ENCODE results near the gene BORCS8. TPM values are rescaled to one million over a fixed set of nuclear protein-coding genes. Genes with fewer than 3 reads are reported as not detected.

The BORCS8 gene
- total and polyA plus RNA-seq, 5 donors from 2014 or later: 20.1 to 28.4 (median 22.8) TPM

DNA sequence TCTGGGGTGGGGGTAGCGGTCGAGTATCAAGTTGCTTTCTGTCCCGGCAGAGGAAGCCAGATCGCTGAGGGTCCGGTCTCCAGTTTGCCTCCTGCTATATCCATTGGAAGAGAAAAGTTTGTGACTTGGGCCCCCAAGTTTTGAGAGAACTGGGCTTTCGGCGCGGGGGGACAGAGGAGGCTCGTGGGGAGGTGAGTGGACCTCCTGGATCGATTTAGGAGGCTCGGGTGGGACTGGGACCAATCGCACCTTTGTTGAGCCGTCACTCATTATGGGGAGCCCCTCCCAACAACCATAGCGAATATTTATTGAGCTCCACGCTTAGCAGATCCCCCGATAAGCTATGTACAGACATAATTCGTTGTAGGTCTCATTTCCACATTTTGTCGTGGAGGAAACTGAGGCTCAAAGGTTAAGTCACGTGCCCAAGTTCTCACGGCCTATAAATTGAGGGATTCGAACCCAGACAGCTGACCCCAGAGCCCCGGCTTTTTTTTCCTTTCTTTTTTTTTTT lies 1.0 kb upstream of the BORCS8 start:
- Mint-ChIP-seq H3K36me3 (peaks cover 2% of the 10 kb centered on the region), H3K9me3 (no peaks in the 10 kb centered on the region), H3K4me3 (peak overlapping the region; percentile 97 to 100 (median 99)), H3K27ac (peak overlapping the region; percentile 99 to 100 (median 99)), H3K27me3 (no peaks in the 10 kb centered on the region), H3K4me1 (peaks cover 5 to 68% (median 27%) of the 10 kb centered on the region in 4 donors)
- Histone ChIP-seq H3K27me3 (ENCODE audit: control insufficient read depth, insufficient read depth, low read length) (no peaks in the 10 kb centered on the region), H3K4me3 (ENCODE audit: low read depth, low read length) (peak overlapping the region; percentile 90), H3K9me3 (ENCODE audit: control insufficient read depth in 2 of 2, low read length in 2 of 2) (no peaks in the 10 kb centered on the region), H3K36me3 (ENCODE audit: control insufficient read depth, insufficient read depth, low read length) (peaks cover 10% of the 10 kb centered on the region), H3K27ac (ENCODE audit: insufficient read depth, low read length, poor library complexity, severe bottlenecking) (peak overlapping the region; percentile 100), H3K4me1 (ENCODE audit: control insufficient read depth, insufficient read depth, low read length, poor library complexity, severe bottlenecking) (peaks cover 36% of the 10 kb centered on the region)
- ATAC-seq (ENCODE audit: low read depth in 2 of 2): no peak
- peak in 1 of 3 donors; percentile 51 for DNase-seq

DNA sequence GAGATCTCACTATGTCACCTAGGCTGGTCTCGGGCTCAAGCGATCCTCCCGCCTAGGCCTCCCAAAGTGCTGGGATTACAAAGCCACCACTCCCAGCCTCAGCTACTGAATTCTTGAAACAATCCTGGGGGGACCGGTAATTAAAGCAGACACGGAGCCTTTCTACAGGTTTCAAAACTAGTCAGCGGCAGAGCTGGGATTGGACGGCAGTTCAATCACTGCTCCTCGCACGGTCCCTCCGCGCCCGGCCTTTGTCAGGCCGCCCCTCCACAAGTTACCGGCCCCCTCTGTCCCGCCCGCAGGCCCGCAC lies 229 bp downstream of the BORCS8 start:
- Mint-ChIP-seq H3K9me3 (no peaks in the 10 kb centered on the region), H3K27me3 (no peaks in the 10 kb centered on the region), H3K4me1 (peaks cover 5 to 71% (median 29%) of the 10 kb centered on the region in 4 donors), H3K27ac (peak overlapping the region; percentile 99 to 100 (median 99)), H3K36me3 (peaks cover 3% of the 10 kb centered on the region), H3K4me3 (peak overlapping the region; percentile 97 to 100 (median 99))
- DNase-seq: no peak
- H3K4me1 ChIP-seq (ENCODE audit: control insufficient read depth, insufficient read depth, low read length, poor library complexity, severe bottlenecking): peaks cover 36% of the 10 kb centered on the region
- no peaks in the 10 kb centered on the region for H3K9me3 ChIP-seq (ENCODE audit: control insufficient read depth in 2 of 2, low read length in 2 of 2)
- H3K36me3 ChIP-seq (ENCODE audit: control insufficient read depth, insufficient read depth, low read length): peaks cover 8% of the 10 kb centered on the region
- H3K27me3 ChIP-seq (ENCODE audit: control insufficient read depth, insufficient read depth, low read length): no peaks in the 10 kb centered on the region
- ATAC-seq (ENCODE audit: low read depth in 2 of 2): no peak
- peak overlapping the region; percentile 100 for H3K27ac ChIP-seq (ENCODE audit: insufficient read depth, low read length, poor library complexity, severe bottlenecking)
- H3K4me3 ChIP-seq (ENCODE audit: low read depth, low read length): peak overlapping the region; percentile 87

DNA sequence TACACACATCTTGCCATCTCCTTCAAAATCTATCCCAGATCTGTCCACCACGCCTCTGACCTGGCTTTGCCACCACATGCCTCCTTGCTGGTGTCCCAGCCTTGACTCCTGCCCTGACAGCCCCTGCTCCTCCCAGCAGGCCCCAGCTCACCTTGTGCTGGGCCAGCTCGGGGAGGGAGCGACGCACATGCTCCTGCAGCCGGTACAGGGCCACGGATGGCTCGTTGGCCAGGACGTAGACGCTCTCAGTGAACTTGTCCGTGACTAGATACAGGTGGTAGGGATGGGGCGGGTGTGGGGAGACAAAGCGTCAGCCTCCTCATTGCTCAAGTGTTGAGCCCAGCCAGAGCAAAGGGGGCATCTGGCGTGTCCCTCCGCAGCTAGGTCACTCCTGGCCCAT lies 5.2 kb downstream of the BORCS8 start:
- H3K9me3 Mint-ChIP-seq: no peaks in the 10 kb centered on the region
- H3K4me1 ChIP-seq (ENCODE audit: control insufficient read depth, insufficient read depth, low read length, poor library complexity, severe bottlenecking): peaks cover 22% of the 10 kb centered on the region
- H3K9me3 ChIP-seq (ENCODE audit: control insufficient read depth in 2 of 2, low read length in 2 of 2): no peaks in the 10 kb centered on the region
- ATAC-seq (ENCODE audit: low read depth in 2 of 2) (no peak), DNase-seq (no peak)
- H3K27ac Mint-ChIP-seq: peak overlapping the region in 2 of 3 donors; percentile 11 to 44
- H3K36me3 Mint-ChIP-seq: peaks cover 16% of the 10 kb centered on the region
- H3K4me3 Mint-ChIP-seq: peak overlapping the region in 2 of 4 donors; percentile 68 to 75
- H3K27ac ChIP-seq (ENCODE audit: insufficient read depth, low read length, poor library complexity, severe bottlenecking): no peak overlapping the region
- peaks cover 16% of the 10 kb centered on the region for H3K36me3 ChIP-seq (ENCODE audit: control insufficient read depth, insufficient read depth, low read length)
- no peak overlapping the region for H3K4me3 ChIP-seq (ENCODE audit: low read depth, low read length)
- peaks cover 0 to 44% (median 25%) of the 10 kb centered on the region in 4 donors for H3K4me1 Mint-ChIP-seq
- no peaks in the 10 kb centered on the region for H3K27me3 ChIP-seq (ENCODE audit: control insufficient read depth, insufficient read depth, low read length)
- H3K27me3 Mint-ChIP-seq: no peaks in the 10 kb centered on the region

DNA sequence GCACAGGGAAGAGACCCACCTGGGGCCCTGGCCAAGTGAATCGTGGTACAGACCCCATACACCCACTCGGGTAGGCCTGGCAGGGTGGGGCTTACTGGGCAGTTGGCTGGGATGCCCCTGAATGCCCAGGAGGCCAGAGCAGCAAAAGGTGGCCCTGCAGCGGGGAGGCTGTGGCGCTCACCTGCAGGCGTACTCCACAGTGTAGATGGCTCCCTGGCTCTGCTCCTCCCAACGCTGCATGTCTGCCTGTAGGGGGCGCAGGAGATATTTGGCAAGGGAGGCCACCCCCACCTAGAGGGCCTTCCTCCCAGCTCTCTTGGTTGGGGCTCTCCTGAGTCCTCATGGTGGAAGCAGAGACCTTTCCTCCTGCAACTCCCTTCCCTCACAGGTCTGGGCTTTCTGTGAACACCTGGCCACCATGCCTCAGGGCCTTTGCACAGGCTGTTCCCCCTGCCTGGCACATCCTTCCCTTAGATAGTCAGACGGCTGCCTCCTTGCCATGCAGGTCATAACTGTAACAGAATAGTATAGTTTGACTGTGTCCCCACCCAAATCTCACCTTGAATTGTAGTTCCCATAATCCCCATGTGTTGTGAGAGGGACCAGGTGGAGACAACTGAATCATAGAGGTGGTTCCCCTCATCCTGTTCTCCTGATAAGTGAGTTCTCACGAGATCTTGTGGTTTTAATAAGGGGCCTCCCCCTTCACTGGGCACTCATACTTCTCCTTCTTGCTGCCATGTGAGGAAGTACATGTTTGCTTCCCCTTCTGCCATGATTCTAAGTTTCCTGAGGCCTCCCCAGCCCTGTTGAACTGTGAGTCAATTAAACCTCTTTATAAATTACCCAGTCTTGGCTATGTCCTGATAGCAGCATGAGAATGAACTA lies 5.9 kb downstream of the BORCS8 start:
- peak; percentile 46 to 69 (median 60) for DNase-seq
- H3K27ac ChIP-seq (ENCODE audit: insufficient read depth, low read length, poor library complexity, severe bottlenecking): no peak overlapping the region
- peak overlapping the region in 2 of 3 donors; percentile 12 to 44 for H3K27ac Mint-ChIP-seq

DNA sequence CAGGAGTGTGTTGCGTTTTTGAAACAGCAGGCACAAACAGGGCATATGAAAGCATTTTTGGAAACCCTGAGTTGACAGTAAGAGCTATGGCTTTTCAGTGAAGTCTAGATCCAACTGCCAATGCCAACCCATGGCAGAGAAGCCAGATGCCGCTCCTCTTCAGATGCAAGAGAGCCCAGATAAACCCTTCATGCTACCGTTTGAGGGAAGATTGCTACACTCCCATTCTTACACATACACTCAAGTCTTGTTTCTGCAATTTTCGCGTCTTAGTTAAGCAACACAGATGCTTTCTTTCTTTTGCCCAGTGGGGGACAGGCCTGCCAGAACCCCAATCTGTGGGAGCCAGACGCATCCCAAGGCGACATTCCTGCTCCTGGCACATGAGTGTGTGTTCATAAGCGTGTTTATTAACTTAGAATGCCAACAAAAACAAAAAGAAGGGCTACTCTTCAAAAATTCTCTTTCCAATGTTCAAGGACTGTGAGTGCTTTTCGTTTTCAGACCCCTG lies 10.4 kb downstream of the BORCS8 start:
- Histone ChIP-seq H3K9me3 (ENCODE audit: control insufficient read depth in 2 of 2, low read length in 2 of 2) (no peaks in the 10 kb centered on the region), H3K4me3 (ENCODE audit: low read depth, low read length) (no peak overlapping the region), H3K27ac (ENCODE audit: insufficient read depth, low read length, poor library complexity, severe bottlenecking) (no peak overlapping the region), H3K4me1 (ENCODE audit: control insufficient read depth, insufficient read depth, low read length, poor library complexity, severe bottlenecking) (no peaks in the 10 kb centered on the region), H3K36me3 (ENCODE audit: control insufficient read depth, insufficient read depth, low read length) (peaks cover 27% of the 10 kb centered on the region), H3K27me3 (ENCODE audit: control insufficient read depth, insufficient read depth, low read length) (no peaks in the 10 kb centered on the region)
- Mint-ChIP-seq H3K4me1 (peaks cover 0 to 10% (median 7%) of the 10 kb centered on the region in 4 donors), H3K36me3 (peaks cover 18% of the 10 kb centered on the region), H3K4me3 (no peak overlapping the region), H3K27ac (peak overlapping the region in 1 of 3 donors; percentile 38), H3K9me3 (no peaks in the 10 kb centered on the region), H3K27me3 (no peaks in the 10 kb centered on the region)
- ATAC-seq (ENCODE audit: low read depth in 2 of 2): no peak
- DNase-seq: no peak

More for the DNA sequence above, 5.9 kb downstream of the BORCS8 start:
- peaks cover 0 to 38% (median 23%) of the 10 kb centered on the region in 4 donors for H3K4me1 Mint-ChIP-seq
- H3K9me3 Mint-ChIP-seq: no peaks in the 10 kb centered on the region
- H3K27me3 Mint-ChIP-seq: no peaks in the 10 kb centered on the region
- peaks cover 19% of the 10 kb centered on the region for H3K36me3 Mint-ChIP-seq
- peak overlapping the region in 2 of 4 donors; percentile 68 to 75 for H3K4me3 Mint-ChIP-seq
- no peak overlapping the region for H3K4me3 ChIP-seq (ENCODE audit: low read depth, low read length)
- H3K4me1 ChIP-seq (ENCODE audit: control insufficient read depth, insufficient read depth, low read length, poor library complexity, severe bottlenecking): peaks cover 16% of the 10 kb centered on the region
- no peaks in the 10 kb centered on the region for H3K9me3 ChIP-seq (ENCODE audit: control insufficient read depth in 2 of 2, low read length in 2 of 2)
- peaks cover 20% of the 10 kb centered on the region for H3K36me3 ChIP-seq (ENCODE audit: control insufficient read depth, insufficient read depth, low read length)
- no peaks in the 10 kb centered on the region for H3K27me3 ChIP-seq (ENCODE audit: control insufficient read depth, insufficient read depth, low read length)
- ATAC-seq (ENCODE audit: low read depth in 2 of 2): peak; percentile 77 to 84

DNA sequence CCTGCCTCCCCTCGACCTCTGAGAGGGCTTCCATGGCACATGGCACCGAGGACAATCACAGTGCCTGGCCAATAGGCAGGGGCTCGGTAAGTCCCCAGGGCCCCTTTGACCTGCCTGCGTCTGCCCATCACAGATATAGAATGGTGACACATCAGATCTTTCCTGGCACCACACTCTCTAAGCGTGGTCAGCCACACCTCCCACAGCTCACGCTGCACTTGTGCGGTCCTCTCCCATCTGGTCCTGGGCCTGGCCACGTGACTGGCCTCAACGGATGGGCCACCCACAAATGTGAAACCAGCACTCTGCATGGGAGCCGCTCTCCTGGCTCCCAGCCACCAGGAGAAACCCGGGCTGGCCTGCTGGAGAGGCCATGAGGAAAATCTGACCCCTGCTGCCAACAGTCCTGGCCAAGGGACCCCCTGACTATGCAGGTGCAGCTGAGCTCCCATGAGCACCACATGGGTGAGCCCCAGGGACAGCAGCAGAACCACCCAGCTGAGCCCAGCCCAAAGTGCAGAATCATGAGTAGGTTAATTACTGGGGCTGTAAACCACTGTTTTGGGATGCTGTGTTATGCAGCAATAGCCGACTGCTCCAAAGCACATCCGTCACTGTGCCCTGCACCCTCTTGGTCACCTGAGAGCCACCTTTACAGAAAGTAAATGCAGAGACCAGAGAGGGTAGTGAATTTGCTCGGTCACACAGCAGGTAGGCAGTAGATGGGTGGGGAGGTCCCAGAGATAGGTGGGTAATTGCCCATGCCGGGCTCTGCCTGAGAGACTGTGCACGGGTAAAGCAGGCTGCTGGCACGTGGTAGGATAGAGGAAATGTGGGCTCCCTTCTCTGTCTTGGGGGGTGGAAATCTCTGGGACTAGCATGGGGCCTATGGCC lies 12.2 kb downstream of the BORCS8 start:
- no peak for ATAC-seq (ENCODE audit: low read depth in 2 of 2)
- peaks cover 5% of the 10 kb centered on the region for H3K4me1 ChIP-seq (ENCODE audit: control insufficient read depth, insufficient read depth, low read length, poor library complexity, severe bottlenecking)

DNA sequence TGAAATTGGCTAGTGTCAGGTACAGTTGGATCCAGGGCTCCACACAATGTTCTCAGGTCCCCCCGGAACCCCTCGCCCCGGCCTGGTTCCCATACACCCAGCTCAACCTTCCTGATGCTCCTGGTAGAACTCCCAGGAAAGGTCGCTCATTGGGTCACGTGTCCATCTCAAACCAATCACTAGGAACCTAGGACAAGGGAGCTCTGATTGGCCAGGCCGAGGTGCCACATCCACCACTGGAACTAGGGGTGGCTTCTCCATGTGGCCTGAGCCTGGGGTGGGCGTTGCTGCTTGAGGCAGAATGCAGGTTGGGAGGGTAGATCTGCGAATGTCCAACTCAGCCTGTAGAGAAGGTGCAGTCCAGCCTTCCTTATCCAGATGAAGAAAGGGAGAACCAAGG lies 15.0 kb downstream of the BORCS8 start:
- H3K27me3 Mint-ChIP-seq: no peaks in the 10 kb centered on the region
- no peak for ATAC-seq (ENCODE audit: low read depth in 2 of 2)
- peaks cover 18% of the 10 kb centered on the region for H3K36me3 ChIP-seq (ENCODE audit: control insufficient read depth, insufficient read depth, low read length)
- no peak for DNase-seq
- H3K4me3 Mint-ChIP-seq: no peak overlapping the region
- H3K27me3 ChIP-seq (ENCODE audit: control insufficient read depth, insufficient read depth, low read length): no peaks in the 10 kb centered on the region
- peaks cover 6% of the 10 kb centered on the region for H3K4me1 ChIP-seq (ENCODE audit: control insufficient read depth, insufficient read depth, low read length, poor library complexity, severe bottlenecking)
- peaks cover 9% of the 10 kb centered on the region for H3K36me3 Mint-ChIP-seq
- H3K4me1 Mint-ChIP-seq: peaks cover 0 to 3% (median 1%) of the 10 kb centered on the region in 4 donors
- H3K9me3 ChIP-seq (ENCODE audit: control insufficient read depth in 2 of 2, low read length in 2 of 2): no peaks in the 10 kb centered on the region
- no peaks in the 10 kb centered on the region for H3K9me3 Mint-ChIP-seq
- no peak overlapping the region for H3K4me3 ChIP-seq (ENCODE audit: low read depth, low read length)
- no peak overlapping the region for H3K27ac ChIP-seq (ENCODE audit: insufficient read depth, low read length, poor library complexity, severe bottlenecking)
- no peak overlapping the region for H3K27ac Mint-ChIP-seq

More for the DNA sequence above, 12.2 kb downstream of the BORCS8 start:
- H3K36me3 ChIP-seq (ENCODE audit: control insufficient read depth, insufficient read depth, low read length): peaks cover 24% of the 10 kb centered on the region
- no peak overlapping the region for H3K4me3 ChIP-seq (ENCODE audit: low read depth, low read length)
- no peak for DNase-seq
- H3K4me1 Mint-ChIP-seq: peaks cover 0 to 6% (median 1%) of the 10 kb centered on the region in 4 donors
- H3K27ac Mint-ChIP-seq: no peak overlapping the region
- no peaks in the 10 kb centered on the region for H3K9me3 ChIP-seq (ENCODE audit: control insufficient read depth in 2 of 2, low read length in 2 of 2)
- H3K9me3 Mint-ChIP-seq: no peaks in the 10 kb centered on the region
- peaks cover 12% of the 10 kb centered on the region for H3K36me3 Mint-ChIP-seq
- no peaks in the 10 kb centered on the region for H3K27me3 ChIP-seq (ENCODE audit: control insufficient read depth, insufficient read depth, low read length)
- no peaks in the 10 kb centered on the region for H3K27me3 Mint-ChIP-seq
- H3K4me3 Mint-ChIP-seq: no peak overlapping the region
- H3K27ac ChIP-seq (ENCODE audit: insufficient read depth, low read length, poor library complexity, severe bottlenecking): no peak overlapping the region
